A549 treated with GW870086 at 1 μM for 4 hours (cell line): ENCODE data around the gene AMIGO2. TPM values are rescaled to one million over a fixed set of nuclear protein-coding genes. Genes with fewer than 3 reads are reported as not detected.

Experiments used
- total RNA-seq: library from RNA; stranded (reverse); fragments of 200-300 nt; extraction: Qiagen RNA extraction; gene quantifications from 5 replicates; pipeline ENCODE4 v1.2.3, GENCODE V29; 2022; ENCODE audit warnings: low read depth

The AMIGO2 gene, protein sequence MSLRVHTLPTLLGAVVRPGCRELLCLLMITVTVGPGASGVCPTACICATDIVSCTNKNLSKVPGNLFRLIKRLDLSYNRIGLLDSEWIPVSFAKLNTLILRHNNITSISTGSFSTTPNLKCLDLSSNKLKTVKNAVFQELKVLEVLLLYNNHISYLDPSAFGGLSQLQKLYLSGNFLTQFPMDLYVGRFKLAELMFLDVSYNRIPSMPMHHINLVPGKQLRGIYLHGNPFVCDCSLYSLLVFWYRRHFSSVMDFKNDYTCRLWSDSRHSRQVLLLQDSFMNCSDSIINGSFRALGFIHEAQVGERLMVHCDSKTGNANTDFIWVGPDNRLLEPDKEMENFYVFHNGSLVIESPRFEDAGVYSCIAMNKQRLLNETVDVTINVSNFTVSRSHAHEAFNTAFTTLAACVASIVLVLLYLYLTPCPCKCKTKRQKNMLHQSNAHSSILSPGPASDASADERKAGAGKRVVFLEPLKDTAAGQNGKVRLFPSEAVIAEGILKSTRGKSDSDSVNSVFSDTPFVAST
- total RNA-seq = 68.0 to 107 TPM (median 99.4 TPM) in 5 replicates

DNA sequence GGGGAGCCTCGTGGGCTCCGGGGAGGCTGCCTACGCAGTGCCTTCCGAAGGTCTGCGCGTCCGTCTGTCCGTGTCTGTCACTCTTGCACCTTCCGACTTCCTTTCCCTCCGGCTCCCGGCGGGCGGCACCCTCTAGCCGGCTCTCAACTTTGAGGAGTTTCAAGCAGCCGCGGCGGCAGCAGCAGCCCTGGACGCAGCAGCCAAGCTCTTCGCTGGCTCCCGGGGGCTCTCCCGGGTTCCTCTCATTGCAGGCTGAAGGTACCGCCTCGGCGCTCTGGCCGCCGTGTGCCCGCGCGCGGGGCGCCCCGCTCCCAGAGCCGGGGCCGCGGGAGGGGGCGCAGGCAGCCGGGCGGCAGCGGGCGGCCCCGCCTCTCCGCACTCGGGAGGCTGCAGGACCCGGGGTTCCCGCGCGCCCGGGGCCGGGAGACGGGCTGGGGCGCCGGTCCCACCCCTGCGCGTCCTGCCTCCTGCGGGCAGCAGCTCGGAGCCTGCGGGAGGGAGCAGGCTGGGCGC is at the start of gene AMIGO2, which contains the start of gene PCED1B:
Gene AMIGO2, minus strand, starts transcription at position 492 of the 513 bp plus-strand sequence. CDS start 957 bp downstream, outside the sequence.
Gene PCED1B, plus strand, starts transcription at position 154 of the 513 bp plus-strand sequence. CDS start 155,443 bp downstream, outside the sequence.

Other genes starting within 250 kb of the AMIGO2 start
- gene PCED1B, start 338 bp downstream of the AMIGO2 start, total RNA-seq = 21.5 to 24.1 TPM (median 23.5 TPM) in 5 replicates